HEK293 (cell line): ENCODE results near the gene TGFB1.

Source experiments
- MEIS1 ChIP-seq: sonication (generic); formaldehyde crosslinking; IDR thresholded peaks from 2 replicates; pipeline ENCODE4 v1.8.1; 2022; ENCODE audit warnings: missing genetic modification reagents, mild to moderate bottlenecking, borderline replicate concordance
- OSR2 ChIP-seq: fragments of 450-650 bp; formaldehyde crosslinking; IDR thresholded peaks from 2 replicates; pipeline ENCODE4 v1.5.1; 2016; ENCODE audit warnings: missing biosample characterization, missing genetic modification characterization
- ZBTB1 ChIP-seq: fragments of 450-650 bp; formaldehyde crosslinking; IDR thresholded peaks from 2 replicates; pipeline ENCODE4 v1.5.1; 2016; ENCODE audit warnings: missing biosample characterization, missing genetic modification characterization
- ZBTB20 ChIP-seq: fragments of 450-650 bp; formaldehyde crosslinking; IDR thresholded peaks from 2 replicates; pipeline ENCODE4 v1.5.1; 2016; ENCODE audit warnings: missing biosample characterization, missing genetic modification characterization
- ZBTB48 ChIP-seq: fragments of 450-650 bp; formaldehyde crosslinking; IDR thresholded peaks from 2 replicates; pipeline ENCODE4 v1.5.1; 2016; ENCODE audit warnings: missing biosample characterization, missing genetic modification characterization
- ZNF121 ChIP-seq: fragments of 450-650 bp; formaldehyde crosslinking; IDR thresholded peaks from 2 replicates; pipeline ENCODE4 v1.5.1; 2016; ENCODE audit warnings: missing biosample characterization, missing genetic modification characterization
- ZNF24 ChIP-seq: fragments of 450-650 bp; formaldehyde crosslinking; IDR thresholded peaks from 2 replicates; pipeline ENCODE4 v1.5.1; 2016; ENCODE audit warnings: missing biosample characterization, missing genetic modification characterization
- ZNF350 ChIP-seq: fragments of 450-650 bp; formaldehyde crosslinking; IDR thresholded peaks from 2 replicates; pipeline ENCODE4 v1.5.0; 2017; ENCODE audit warnings: missing biosample characterization, mild to moderate bottlenecking, missing genetic modification characterization
- ZNF433 ChIP-seq: fragments of 450-650 bp; formaldehyde crosslinking; IDR thresholded peaks from 2 replicates; pipeline ENCODE4 v1.5.1; 2016; ENCODE audit warnings: missing biosample characterization, missing genetic modification characterization, low read depth
- ZNF529 ChIP-seq: fragments of 450-650 bp; formaldehyde crosslinking; IDR thresholded peaks from 2 replicates; pipeline ENCODE4 v1.5.1; 2017; ENCODE audit warnings: missing genetic modification characterization, missing biosample characterization; ENCODE audit not compliant: insufficient replicate concordance
- ZNF571 ChIP-seq: fragments of 450-650 bp; formaldehyde crosslinking; IDR thresholded peaks from 2 replicates; pipeline ENCODE4 v1.5.0; 2017; ENCODE audit warnings: missing biosample characterization, missing genetic modification characterization
- ZNF626 ChIP-seq: fragments of 450-650 bp; sonication (Bioruptor Pico); formaldehyde crosslinking; IDR thresholded peaks from 2 replicates; pipeline ENCODE4 v1.5.1; 2018; ENCODE audit warnings: missing biosample characterization, missing genetic modification characterization, inconsistent platforms
- ZNF76 ChIP-seq: fragments of 450-650 bp; formaldehyde crosslinking; IDR thresholded peaks from 2 replicates; pipeline ENCODE4; 2016; ENCODE audit warnings: low read depth, missing biosample characterization, missing genetic modification characterization, borderline replicate concordance
- ZSCAN16 ChIP-seq: fragments of 450-650 bp; formaldehyde crosslinking; IDR thresholded peaks from 2 replicates; pipeline ENCODE4 v1.5.1; 2016; ENCODE audit warnings: missing biosample characterization, missing genetic modification characterization
- TF ChIP-seq, protein P1 (sequence below): fragments of 450-650 bp; formaldehyde crosslinking; IDR thresholded peaks from 2 replicates; pipeline ENCODE4 v1.5.1; 2016; ENCODE audit warnings: missing biosample characterization, missing genetic modification characterization
- TF ChIP-seq, protein P2 (sequence below): fragments of 450-650 bp; formaldehyde crosslinking; IDR thresholded peaks from 2 replicates; pipeline ENCODE4 v1.5.1; 2016; ENCODE audit warnings: missing biosample characterization, missing genetic modification characterization
- TF ChIP-seq, protein P3 (sequence below): fragments of 450-650 bp; formaldehyde crosslinking; IDR thresholded peaks from 2 replicates; pipeline ENCODE4 v1.5.0; 2017; ENCODE audit warnings: missing biosample characterization, missing genetic modification characterization, borderline replicate concordance
- TF ChIP-seq, protein P4 (sequence below): fragments of 450-650 bp; formaldehyde crosslinking; IDR thresholded peaks from 2 replicates; pipeline ENCODE4 v1.5.1; 2017; ENCODE audit warnings: missing biosample characterization, mild to moderate bottlenecking, missing genetic modification characterization, moderate library complexity
- TF ChIP-seq, protein P5 (sequence below): fragments of 450-650 bp; formaldehyde crosslinking; IDR thresholded peaks from 2 replicates; pipeline ENCODE4 v1.5.1; 2016; ENCODE audit warnings: missing biosample characterization, missing genetic modification characterization
- TF ChIP-seq, protein P6 (sequence below): fragments of 450-650 bp; formaldehyde crosslinking; conservative IDR thresholded peaks from 2 replicates; pipeline ENCODE4 v1.5.1; 2016; ENCODE audit warnings: low read depth, missing biosample characterization, missing genetic modification characterization
- TF ChIP-seq, protein P7 (sequence below): fragments of 450-650 bp; formaldehyde crosslinking; IDR thresholded peaks from 2 replicates; pipeline ENCODE4 v1.5.1; 2017; ENCODE audit warnings: missing biosample characterization, missing genetic modification characterization

The TGFB1 gene

DNA sequence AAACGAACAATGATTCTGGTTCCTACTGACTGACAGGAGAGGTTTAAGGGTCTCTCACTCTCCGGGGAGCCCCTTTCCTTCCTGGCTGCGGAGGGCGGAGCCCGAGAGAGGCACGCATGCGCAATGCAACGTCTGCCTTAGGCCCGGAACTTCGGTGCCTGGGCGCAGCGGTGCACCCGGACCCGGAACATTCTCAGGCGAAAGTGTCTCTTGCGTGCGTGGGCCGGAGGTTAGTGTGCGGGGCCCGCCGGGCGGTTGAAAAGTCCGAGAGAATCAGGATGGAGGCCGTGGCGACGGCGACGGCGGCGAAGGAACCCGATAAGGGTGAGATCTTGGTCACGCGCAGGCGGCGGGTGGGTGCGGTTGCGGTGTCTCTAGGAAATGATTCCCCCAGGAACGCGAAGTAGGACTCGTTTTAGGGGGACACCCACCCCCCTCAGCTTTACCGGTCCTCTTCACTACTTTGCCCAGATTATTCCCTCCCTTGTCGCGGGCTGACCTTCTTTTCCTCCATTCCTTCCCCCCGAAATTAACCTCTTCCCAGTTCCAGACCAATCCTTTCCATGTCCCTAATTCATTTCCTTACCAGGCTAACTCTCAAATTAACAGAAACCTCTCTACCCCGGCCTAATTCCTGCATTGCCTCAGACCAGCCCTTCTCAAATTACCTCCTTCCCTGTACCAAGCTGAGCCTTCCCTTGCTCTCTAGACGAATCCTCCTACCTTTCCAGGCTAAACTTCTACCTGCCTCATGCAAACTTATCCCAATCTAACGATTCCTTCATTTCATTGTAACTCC, 43.5 kb downstream of the TGFB1 start, which contains the start of gene CCDC97 (continued):
- TF ChIP-seq, protein P1, sequence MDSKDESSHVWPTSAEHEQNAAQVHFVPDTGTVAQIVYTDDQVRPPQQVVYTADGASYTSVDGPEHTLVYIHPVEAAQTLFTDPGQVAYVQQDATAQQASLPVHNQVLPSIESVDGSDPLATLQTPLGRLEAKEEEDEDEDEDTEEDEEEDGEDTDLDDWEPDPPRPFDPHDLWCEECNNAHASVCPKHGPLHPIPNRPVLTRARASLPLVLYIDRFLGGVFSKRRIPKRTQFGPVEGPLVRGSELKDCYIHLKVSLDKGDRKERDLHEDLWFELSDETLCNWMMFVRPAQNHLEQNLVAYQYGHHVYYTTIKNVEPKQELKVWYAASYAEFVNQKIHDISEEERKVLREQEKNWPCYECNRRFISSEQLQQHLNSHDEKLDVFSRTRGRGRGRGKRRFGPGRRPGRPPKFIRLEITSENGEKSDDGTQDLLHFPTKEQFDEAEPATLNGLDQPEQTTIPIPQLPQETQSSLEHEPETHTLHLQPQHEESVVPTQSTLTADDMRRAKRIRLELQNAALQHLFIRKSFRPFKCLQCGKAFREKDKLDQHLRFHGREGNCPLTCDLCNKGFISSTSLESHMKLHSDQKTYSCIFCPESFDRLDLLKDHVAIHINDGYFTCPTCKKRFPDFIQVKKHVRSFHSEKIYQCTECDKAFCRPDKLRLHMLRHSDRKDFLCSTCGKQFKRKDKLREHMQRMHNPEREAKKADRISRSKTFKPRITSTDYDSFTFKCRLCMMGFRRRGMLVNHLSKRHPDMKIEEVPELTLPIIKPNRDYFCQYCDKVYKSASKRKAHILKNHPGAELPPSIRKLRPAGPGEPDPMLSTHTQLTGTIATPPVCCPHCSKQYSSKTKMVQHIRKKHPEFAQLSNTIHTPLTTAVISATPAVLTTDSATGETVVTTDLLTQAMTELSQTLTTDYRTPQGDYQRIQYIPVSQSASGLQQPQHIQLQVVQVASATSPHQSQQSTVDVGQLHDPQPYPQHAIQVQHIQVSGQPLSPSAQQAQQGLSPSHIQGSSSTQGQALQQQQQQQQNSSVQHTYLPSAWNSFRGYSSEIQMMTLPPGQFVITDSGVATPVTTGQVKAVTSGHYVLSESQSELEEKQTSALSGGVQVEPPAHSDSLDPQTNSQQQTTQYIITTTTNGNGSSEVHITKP (tag by site-specific recombination) = peak; percentile 97
- TF ChIP-seq, protein P2, sequence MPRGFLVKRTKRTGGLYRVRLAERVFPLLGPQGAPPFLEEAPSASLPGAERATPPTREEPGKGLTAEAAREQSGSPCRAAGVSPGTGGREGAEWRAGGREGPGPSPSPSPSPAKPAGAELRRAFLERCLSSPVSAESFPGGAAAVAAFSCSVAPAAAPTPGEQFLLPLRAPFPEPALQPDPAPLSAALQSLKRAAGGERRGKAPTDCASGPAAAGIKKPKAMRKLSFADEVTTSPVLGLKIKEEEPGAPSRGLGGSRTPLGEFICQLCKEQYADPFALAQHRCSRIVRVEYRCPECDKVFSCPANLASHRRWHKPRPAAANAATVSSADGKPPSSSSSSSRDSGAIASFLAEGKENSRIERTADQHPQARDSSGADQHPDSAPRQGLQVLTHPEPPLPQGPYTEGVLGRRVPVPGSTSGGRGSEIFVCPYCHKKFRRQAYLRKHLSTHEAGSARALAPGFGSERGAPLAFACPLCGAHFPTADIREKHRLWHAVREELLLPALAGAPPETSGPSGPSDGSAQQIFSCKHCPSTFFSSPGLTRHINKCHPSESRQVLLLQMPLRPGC (tag by site-specific recombination) = peak; percentile 95
- no peak for TF ChIP-seq MEIS1 (CRISPR knock-in tag)
- TF ChIP-seq ZNF626 (tag by site-specific recombination) = no peak
- peak; percentile 97 for TF ChIP-seq ZBTB48 (tag by site-specific recombination)
- TF ChIP-seq ZBTB1 (tag by site-specific recombination) = peak; percentile 99
- TF ChIP-seq ZNF24 (tag by site-specific recombination) = peak; percentile 97
- TF ChIP-seq, protein P3, sequence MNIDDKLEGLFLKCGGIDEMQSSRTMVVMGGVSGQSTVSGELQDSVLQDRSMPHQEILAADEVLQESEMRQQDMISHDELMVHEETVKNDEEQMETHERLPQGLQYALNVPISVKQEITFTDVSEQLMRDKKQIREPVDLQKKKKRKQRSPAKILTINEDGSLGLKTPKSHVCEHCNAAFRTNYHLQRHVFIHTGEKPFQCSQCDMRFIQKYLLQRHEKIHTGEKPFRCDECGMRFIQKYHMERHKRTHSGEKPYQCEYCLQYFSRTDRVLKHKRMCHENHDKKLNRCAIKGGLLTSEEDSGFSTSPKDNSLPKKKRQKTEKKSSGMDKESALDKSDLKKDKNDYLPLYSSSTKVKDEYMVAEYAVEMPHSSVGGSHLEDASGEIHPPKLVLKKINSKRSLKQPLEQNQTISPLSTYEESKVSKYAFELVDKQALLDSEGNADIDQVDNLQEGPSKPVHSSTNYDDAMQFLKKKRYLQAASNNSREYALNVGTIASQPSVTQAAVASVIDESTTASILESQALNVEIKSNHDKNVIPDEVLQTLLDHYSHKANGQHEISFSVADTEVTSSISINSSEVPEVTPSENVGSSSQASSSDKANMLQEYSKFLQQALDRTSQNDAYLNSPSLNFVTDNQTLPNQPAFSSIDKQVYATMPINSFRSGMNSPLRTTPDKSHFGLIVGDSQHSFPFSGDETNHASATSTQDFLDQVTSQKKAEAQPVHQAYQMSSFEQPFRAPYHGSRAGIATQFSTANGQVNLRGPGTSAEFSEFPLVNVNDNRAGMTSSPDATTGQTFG (tag by site-specific recombination) = peak; percentile 92
- peak; percentile 94 for TF ChIP-seq ZBTB20
- TF ChIP-seq ZNF350 (tag by site-specific recombination) = no peak
- TF ChIP-seq, protein P4, sequence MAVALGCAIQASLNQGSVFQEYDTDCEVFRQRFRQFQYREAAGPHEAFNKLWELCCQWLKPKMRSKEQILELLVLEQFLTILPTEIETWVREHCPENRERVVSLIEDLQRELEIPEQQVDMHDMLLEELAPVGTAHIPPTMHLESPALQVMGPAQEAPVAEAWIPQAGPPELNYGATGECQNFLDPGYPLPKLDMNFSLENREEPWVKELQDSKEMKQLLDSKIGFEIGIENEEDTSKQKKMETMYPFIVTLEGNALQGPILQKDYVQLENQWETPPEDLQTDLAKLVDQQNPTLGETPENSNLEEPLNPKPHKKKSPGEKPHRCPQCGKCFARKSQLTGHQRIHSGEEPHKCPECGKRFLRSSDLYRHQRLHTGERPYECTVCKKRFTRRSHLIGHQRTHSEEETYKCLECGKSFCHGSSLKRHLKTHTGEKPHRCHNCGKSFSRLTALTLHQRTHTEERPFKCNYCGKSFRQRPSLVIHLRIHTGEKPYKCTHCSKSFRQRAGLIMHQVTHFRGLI (tag by site-specific recombination) = peak; percentile 71
- TF ChIP-seq, protein P5, sequence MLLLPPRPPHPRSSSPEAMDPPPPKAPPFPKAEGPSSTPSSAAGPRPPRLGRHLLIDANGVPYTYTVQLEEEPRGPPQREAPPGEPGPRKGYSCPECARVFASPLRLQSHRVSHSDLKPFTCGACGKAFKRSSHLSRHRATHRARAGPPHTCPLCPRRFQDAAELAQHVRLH (tag by site-specific recombination) = peak; percentile 99
- no peak for TF ChIP-seq ZNF433 (tag by site-specific recombination)
- TF ChIP-seq ZNF529 (tag by site-specific recombination) = no peak
- peak; percentile 87 for TF ChIP-seq ZNF76 (tag by site-specific recombination)
- peak; percentile 86 for TF ChIP-seq ZNF121
- TF ChIP-seq, protein P6, sequence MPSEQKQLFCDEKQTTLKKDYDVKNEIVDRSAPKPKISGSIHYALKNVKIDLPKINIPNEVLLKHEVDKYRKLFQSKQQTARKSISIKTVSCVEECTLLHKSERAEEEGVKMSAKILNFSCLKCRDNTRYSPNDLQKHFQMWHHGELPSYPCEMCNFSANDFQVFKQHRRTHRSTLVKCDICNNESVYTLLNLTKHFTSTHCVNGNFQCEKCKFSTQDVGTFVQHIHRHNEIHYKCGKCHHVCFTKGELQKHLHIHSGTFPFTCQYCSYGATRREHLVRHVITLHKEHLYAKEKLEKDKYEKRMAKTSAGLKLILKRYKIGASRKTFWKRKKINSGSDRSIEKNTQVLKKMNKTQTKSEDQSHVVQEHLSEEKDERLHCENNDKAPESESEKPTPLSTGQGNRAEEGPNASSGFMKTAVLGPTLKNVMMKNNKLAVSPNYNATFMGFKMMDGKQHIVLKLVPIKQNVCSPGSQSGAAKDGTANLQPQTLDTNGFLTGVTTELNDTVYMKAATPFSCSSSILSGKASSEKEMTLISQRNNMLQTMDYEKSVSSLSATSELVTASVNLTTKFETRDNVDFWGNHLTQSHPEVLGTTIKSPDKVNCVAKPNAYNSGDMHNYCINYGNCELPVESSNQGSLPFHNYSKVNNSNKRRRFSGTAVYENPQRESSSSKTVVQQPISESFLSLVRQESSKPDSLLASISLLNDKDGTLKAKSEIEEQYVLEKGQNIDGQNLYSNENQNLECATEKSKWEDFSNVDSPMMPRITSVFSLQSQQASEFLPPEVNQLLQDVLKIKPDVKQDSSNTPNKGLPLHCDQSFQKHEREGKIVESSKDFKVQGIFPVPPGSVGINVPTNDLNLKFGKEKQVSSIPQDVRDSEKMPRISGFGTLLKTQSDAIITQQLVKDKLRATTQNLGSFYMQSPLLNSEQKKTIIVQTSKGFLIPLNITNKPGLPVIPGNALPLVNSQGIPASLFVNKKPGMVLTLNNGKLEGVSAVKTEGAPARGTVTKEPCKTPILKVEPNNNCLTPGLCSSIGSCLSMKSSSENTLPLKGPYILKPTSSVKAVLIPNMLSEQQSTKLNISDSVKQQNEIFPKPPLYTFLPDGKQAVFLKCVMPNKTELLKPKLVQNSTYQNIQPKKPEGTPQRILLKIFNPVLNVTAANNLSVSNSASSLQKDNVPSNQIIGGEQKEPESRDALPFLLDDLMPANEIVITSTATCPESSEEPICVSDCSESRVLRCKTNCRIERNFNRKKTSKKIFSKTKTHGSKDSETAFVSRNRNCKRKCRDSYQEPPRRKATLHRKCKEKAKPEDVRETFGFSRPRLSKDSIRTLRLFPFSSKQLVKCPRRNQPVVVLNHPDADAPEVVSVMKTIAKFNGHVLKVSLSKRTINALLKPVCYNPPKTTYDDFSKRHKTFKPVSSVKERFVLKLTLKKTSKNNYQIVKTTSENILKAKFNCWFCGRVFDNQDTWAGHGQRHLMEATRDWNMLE = peak; percentile 83
- TF ChIP-seq, protein P7, sequence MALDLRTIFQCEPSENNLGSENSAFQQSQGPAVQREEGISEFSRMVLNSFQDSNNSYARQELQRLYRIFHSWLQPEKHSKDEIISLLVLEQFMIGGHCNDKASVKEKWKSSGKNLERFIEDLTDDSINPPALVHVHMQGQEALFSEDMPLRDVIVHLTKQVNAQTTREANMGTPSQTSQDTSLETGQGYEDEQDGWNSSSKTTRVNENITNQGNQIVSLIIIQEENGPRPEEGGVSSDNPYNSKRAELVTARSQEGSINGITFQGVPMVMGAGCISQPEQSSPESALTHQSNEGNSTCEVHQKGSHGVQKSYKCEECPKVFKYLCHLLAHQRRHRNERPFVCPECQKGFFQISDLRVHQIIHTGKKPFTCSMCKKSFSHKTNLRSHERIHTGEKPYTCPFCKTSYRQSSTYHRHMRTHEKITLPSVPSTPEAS = peak; percentile 80
- peak; percentile 62; the same call in 1 of the 2 replicates for TF ChIP-seq ZSCAN16 (tag by site-specific recombination)
- peak; percentile 49 for TF ChIP-seq OSR2 (tag by site-specific recombination)
- TF ChIP-seq ZNF571 (tag by site-specific recombination) = no peak
